ENCODE measurements around the gene CNFN.

CNFN gene

DNA sequence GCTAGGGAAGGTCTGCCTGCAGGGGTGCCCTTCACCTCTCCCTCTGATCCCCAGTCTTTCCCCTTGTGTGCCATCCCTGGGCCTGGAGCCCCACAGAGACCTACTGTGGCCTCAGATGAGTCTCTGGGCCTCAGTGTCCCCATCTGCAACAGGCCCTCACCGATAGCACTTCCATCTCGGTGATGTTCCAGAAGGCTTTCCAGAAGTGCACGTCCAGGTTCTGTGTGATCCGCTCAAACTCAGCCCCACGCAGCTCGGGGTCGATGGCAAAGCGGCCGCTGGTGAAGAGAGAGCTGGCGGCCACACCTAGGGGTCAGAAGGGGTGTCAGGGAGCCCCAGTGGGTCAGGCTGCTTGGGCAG, 17.7 kb upstream of the CNFN start:
- DNase-seq, result no peak

DNA sequence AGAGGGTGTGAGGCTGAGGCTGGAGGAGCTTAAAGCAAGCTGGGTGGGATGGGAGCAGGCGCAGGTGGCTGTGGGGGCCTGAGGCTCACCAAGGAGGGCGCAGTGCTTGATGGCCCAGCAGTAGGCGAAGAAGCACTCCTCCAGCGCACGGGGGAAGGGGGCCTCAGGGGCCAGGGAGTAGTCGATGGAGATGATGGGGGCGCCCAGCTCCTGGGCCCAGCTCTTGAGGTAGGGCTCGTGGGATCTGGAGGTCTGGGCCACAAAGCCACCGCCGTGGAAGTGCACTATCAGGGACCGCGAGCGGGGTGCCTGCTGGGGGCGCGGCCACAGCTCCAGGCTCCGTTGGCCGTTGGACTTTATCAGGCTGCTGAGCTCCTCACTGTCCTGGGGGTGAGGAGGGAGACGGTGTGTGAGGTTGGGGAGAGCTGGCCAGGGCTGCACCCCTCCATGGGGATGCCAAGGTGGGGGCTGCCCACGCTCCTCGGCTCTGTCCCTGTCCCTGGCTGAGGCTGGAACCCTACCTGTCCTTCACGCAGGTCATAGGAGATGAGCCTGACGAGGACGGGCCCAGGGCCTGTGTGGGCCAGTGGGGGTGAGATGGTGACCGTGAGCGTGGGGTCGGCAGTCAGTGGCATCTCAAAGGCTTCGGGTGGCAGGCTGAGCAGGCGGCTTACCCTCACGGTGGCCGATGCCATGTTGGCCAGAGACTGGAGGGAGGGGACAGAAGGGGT, 17.2 kb upstream of the CNFN start:
- DNase-seq, result no peak

DNA sequence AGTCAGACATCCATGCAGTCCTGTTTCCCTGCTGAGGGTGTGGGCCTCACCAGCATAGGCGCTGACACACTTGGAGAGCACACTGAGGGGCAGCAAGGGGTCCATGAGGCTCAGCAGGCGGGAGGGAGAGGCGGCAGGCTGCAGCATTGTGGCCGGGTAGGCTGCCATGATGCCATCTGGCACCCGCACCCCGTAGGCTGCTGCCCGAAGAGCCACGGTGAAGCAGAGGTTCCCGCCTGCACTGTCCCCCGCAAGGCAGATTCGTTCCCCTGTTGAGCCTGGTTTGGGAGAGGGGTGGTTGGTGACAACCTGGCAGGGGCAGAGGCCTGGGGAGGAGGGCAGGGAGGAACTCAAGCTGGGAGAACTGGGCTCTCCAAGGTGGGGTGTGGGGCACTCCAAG, 16.0 kb upstream of the CNFN start:
- no peak for DNase-seq

DNA sequence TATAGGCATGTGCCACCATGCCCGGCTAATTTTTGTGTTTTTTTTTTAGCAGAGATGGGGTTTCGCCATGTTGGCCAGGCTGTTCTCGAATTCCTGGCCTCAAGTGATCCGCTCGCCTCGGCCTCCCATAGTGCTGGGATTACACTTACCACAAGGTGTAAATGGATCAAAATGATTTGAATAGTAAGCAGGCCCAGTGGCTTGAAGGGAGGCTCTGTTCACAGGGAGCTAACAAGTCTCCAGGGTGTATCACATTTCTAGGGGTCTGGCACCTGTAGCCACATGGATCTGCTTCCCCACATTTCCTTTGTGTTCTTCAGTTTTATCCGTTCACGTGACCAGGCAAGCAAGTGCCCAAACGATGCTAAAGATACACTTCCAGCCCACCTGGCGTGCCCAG, 13.5 kb upstream of the CNFN start:
- DNase-seq, result no peak

DNA sequence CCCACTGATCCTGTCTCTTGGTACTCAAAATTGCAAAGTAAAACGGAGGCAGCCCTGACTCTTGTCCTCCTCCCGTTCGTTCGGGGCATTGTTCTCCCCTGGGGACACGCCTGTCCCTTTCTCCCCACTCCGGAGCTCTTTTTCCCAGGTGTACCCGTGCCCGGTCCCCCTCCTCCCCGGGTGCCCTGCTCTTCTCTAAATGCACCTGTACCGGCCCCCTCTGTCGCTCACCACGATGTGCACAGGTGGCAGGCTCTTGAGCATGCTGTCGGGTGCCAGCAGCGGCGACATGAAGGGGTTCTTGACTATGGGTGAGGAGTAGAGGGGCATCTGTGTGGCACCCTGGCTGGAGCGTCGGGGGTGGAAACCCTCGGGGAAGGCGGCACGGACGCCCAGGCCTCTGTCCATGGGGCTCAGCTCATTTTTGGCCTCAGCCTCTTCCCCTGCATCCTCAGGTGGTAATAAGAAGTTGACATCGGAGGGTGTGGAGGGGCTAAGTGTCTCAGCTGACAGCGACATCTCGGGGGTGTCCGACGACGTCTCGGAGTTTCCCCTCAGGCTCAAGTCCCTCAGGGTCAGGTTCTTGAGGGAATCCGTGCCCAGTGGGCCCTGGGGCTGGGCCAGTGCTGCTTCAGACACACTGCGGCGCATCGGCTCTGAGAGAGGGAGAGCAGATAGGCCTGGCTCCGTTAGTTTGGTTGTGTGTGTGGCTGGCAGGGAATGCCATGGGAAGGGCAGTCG, 12.4 kb upstream of the CNFN start:
- no peak for DNase-seq

DNA sequence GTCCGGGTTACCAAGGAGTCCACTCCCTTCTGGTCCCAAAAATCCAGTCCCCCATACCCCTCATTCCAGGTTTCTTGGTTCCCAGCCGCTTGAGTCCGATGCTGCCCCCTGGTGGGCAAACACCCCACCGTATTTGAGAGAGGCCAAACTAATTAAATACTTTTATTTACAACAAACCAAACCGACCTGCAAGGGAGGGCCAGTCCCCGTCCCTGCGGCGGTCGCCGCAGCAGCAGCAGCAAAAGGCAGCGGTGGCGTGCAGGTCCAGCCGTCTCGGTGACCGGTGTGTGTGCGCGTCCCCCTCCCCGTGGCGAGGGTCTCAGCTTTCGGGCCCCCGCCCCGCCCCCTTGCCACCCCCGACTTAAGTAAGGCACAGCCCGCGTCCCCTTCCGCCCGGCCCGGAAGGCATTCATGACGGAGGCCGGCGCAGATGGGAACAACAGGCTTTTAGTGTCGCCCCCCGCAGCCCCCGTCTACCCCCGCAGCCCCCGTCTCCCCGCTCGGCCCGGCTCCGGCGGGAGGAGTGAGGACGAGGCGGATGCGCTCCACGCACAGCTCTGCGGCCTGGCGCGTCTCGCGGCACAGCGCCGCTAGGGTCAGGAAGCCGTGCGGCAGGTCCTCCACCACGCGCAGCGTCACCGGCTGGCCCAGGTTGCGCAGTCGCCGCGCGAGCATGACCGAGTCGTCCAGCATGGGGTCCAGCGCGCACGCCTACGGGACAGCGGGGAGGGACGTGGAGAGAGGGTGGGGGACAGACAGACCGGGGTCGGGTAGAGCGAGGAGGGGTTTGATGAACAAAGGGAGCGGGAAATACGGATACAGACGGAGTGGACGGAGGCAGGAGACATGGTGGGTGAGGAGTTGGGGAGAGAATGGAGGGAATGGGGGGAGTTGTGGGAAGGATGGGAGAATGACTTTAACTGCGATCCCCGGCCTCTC, 11.5 kb upstream of the CNFN start:
- peak; percentile 72 to 80 for DNase-seq

DNA sequence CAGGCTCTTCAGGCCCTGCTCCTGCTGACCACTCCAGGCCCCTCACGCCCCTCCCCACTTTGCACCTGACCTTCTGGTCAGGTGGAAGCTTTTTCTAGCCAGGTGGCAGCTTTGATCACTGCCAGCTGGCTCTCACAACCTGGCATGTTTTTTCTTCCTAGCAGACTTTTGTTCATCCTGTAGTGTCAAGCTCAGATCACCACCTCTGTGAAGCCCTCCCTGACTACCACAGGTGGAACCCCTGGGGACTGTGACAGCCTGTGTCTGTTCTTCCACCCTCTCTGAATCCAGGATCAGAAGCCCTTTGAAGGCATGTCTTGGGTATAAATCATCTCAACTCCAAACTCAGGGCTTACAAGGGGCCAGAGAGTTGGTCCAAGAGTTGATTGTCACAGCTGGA, 10.3 kb upstream of the CNFN start:
- DNase-seq, result no peak

DNA sequence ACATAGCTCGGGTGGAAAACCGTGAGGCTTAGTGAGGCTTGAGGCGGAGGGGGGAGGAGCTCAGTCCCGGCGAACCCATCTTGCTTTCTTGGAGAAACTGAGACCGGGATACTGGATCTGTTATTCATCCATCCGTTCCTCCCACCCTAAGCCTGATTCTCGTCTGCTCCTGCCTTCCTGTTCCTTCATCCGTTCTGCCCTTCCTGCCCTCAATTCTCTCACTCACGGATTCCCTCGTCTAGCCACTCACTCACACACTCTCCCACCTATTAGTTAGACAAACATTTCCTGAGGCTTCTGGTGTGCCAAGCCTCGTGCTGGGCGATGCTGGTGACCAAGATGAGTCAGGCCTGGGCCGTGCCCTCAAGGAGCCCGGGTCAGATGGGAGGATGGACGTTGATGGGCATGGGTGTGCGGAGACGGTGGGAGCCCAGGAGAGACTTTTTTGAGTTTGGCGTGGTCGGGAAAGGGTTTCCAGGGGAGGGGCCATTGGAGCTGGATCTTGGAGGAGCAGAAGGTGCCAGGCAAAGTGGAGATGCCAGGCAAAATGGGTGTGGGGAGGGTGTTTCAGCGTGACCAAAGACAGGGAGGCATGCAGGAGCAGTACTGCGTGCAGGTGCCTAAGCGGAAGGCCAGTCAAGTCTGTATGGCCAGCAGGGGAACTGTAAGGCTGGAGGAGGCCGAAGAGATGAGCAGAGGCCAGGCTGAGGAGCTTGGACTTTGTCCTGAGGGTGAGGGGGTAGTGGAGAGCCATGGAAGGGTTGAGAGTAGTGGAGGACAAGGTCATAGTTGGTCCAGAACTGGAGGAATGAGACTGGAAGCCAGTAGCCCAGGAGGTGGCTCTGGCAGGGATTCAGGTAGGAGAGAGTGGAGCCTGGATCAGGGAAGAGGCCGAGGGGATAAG, 7.4 kb upstream of the CNFN start:
- no peak for DNase-seq

DNA sequence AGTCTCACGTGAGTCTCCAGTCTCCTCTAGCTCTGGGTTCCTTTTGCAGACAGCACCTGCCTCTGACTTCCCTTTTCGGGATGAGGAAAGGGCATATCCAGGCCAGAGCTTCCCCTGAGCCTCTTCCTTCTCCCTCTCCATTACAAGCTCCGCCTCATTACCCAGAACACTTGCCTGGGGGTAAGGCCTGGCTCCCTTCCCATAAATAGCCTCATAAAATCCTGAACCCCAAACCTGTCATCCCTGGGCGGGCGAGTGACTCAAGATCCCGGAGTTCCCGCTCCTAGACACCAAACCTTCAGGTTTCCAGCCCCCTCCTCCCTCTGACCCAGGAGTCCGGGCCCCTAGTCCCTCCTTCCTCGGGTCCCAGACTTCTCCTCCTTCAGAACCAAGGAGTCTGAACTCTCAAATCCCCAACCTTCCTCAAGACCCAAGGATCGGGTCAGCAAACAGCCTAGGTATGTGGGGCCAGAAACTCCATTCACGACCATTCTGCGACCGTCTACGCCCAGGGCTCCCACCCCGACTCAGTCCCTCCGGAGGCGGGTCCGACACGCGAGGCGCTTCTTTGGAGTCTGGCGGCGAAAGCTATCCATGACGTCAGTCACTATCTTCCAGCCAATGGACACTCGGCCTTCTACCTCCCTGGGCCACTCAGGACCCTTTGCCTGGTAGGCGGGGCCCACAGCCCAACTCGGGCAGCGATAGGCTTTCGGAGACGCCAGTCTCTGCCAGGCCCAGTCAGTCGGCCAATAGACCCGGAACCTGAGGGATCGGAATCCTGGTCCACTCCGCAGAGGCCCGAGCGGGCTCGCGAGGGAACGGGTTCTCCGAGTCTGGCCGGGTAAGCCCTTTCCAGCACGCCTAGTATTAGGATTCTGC, 6.5 kb upstream of the CNFN start:
- peak; percentile 85 to 90 for DNase-seq

DNA sequence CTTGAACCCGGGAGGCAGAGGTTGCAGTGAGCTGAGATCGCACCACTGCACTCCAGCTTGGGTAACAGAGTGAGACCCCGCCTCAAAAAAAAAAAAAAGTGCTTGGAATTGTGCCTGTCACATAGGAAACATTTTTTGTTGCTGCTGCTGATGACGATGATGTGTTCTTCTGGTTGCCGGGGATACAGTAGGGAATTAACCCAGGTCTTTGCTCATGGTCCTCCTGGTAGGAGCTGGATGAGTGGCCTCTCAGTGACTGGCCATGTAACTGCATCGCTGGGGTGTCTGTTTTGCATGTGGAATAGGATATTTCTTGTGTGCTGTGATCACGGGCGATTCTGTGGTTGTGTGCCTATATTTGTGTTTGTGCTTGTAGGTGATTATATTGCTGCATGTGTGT, 4.7 kb upstream of the CNFN start:
- no peak for DNase-seq

DNA sequence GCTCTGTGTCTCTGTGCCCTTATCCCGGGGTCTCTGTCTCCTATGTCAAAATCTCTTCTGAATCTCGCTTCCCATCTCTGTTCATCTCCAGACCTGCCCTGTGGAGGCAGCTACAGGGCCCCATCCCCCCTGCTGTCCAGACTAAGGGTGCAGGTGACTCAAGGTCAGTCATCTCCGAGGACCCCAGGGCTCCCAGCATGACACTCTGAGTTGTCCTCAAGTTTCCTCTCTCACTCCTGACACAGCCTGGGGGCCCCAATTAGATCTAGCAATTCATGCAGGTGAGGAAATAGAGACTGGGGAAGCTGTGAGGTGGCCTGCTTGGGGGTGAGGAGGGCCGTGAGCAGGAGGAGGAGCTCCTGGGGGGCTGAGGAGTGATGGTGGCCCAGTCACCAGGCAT, 2.1 kb upstream of the CNFN start:
- DNase-seq, result no peak

DNA sequence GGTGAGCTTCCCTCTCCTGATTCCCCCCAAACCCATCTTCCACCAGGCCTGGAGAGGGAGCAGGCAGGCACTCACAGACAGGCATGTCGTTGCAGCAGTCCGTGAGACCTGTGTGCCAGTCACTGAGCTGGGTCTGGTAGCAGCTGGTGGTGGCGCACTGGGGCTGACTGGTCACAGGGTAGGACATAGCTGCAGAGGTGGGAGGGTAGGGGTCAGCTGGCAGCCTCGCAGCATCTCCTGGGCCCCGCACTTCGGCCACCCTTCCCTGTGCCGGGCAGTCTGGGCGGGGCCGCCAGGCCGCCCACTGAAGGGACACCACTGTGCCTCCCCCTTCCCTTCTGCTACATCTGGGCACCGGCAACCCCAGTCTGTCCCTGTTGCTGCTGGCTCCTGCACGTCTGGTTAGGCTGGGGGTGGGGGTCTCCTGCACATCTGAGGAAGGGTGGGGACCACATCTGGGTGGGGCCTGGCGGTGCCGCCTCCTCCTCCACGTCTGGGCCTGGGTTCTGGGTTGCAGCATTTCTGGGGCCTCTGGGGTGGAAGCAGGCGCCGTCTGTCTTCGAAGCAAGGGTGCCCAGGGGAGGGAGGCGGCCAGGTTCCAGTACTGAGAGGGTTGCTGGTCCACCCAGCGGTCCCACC, 1.1 kb downstream of the CNFN start:
- DNase-seq, result no peak

DNA sequence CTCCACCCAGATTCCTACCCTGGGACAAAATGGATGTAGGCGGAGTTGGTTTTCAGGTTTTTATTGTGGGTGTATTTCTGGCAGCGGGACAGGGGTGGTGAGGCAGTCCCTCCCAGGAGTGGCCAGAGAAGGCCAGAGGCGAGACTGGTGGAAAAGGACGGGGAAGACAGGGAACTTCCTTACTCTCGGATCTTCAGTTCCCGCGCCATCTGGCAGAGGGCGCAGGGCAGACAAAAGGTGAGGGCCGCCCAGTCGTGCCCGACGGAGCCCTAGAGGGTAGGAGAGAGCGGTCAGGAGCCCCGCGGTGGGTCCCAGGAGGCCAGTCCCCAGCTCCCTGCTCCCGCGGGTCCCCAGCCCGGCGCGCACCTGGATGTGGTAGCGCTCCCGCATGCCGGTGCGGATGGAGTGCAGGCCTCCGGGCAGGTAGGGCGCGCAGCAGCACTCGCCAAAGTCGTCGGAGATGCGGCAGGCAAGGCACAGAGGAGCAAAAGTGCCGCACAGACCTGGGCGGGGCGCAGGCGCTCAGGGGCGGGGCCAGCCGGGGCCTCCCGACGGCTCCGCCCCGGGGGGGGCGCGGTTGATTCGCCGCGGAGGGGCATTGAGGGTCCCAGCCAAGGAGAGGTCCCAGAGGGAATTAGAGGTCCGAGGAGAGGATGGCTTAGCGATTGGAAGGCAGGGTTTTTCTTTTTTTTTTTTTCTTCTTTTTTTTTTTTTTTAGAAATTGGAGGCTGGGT, 3.0 kb downstream of the CNFN start:
- DNase-seq, result peak; percentile 62

DNA sequence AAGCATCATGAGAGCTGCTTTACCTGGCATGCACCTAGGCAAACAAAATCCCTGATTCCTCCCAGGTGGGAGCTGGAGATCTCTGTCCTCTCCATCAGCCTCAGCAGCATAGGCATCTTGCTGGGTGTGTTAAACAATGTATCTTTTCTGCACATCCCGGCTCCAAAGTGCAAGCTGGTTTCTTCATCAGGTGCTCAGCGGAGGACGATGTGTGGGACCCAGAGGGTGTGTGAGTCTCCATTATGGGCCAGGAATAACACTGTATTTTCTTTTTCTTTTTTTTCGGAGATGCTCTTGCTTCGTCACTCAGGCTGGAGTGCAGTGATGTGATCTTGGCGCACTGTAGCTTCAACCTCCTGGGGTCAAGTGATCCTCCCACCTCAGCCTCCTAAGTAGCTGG, 9.9 kb downstream of the CNFN start:
- DNase-seq, result no peak

DNA sequence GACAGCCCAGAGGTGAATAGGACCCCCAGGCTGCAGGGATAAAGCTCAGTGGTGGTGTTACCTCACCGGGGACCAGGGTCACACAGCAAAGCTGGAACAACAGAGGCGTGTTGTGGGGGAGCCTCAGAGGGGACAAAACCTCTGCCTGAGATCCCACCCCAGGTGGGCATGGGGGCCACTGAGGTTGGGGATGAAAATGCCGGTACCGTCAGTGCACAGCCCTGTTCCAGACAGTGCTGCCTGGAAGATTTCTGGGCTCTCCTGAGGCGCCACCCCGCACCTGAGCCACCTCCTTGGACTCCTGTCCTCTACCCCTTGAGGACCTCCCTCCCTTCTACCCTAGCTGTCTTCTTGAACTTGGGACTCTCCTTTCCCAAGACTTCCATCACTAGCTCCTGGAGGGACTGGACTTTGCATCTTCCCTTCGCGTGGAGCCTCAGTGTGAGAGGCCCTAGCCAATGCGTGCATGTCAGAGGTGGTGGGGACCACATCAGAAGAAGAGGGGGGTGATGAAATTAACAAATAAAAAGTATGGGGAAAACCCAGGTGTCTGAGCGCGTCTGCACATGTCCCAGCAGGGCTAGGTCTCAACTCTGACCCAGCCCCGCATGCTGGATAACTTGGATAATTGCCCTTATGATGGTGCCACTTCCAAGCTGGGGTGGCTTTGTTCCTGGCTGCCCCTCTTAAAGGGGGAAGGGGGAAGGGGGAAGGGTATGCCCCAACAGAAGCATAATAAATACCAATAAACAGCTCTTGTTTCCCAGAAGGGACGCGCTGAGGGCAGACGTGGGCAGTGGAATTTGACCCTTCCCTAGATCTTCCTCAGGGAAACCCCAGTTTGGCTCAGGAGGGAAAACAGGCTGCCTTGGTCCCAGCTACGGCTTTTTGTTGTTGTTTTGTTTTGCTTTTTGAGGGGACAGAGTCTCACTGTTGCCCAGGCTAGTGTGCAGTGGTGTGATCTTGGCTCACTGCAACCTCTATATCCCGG, 11.6 kb downstream of the CNFN start:
- no peak for DNase-seq

DNA sequence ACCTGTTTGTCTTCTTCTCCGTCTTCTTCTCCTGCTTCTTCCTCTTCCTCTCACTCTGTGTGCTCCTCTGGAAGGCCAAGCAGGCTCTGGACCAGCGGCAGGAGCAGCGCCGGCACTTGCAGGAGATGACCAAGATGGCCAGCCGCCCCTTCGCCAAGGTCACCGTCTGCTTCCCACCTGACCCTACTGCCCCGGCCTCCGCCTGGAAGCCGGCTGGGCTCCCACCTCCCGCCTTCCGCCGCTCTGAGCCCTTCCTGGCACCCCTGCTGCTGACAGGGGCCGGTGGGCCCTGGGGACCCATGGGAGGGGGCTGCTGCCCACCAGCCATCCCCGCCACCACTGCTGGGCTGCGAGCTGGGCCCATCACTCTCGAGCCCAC, 13.9 kb downstream of the CNFN start:
- DNase-seq, result no peak

DNA sequence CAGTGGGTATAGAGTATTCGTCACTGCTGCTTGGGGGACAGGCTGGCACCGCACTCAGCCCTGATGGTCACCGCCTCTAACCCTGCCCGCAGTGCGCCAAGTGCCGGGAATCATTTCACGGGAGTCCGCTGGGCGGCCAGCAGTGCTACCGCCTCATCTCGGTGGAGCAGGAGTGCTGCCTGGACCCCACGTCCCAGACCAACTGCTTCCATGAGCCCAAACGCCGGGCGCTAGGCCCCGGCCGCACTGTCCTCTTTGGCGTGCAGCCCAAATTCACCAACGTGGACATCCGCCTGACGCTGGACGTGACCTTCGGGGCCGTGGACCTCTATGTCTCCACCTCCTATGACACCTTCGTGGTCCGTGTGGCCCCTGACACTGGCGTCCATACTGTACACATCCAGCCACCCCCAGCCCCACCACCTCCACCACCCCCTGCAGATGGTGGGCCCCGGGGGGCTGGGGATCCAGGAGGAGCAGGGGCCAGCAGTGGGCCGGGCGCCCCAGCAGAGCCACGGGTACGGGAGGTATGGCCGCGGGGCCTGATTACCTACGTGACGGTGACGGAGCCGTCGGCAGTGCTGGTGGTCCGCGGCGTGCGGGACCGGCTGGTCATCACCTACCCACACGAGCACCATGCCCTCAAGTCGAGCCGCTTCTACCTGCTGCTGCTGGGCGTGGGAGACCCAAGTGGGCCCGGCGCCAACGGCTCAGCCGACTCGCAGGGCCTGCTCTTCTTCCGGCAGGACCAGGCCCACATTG, 14.5 kb downstream of the CNFN start:
- no peak for DNase-seq

DNA sequence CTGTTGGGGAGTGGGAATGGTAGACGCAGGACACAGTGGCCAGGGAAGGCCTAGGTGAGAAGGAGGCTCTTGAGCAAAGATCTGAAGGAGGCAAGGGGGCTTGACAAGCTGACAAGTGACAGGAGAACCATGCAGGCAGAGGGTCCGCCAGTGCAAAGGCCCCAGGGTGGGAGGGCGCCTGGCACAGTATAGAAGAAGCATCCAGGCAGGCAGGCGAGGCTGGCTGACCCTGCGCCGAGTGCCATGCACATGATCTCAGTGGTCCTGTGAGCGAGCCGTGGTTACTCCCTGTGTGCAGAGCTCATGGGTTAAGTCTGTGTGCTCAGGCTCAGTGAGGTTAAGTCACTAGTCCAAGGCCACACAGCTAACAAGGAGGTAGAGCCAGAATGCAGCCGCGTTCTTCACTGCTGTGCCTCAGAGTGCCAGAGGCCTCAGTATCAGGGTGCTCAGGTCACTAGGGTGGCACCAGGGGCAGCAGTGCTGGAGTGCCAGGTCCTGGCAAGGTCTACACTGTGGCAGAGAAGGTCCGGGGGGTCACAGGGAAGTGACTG, 15.2 kb downstream of the CNFN start:
- DNase-seq, result no peak
